Karpas-422 (cell line): ENCODE data around the gene KCNJ2. TPM values are rescaled to one million over a fixed set of nuclear protein-coding genes. Genes with fewer than 3 reads are reported as not detected.

Experiments used
- DNase-seq: peaks from one replicate; pipeline ENCODE4 v3.0.0-alpha.2; 2015
- H2AFZ ChIP-seq: fragments of 200-600 bp; sonication (generic); 2 replicates; pipeline ENCODE4 v1.6.1; 2014; ENCODE audit warnings: antibody characterized with exemption, low read length, mixed read lengths
- H3K27ac ChIP-seq: fragments of 200-600 bp; sonication (generic); 2 replicates; pipeline ENCODE4 v1.5.1; 2014; ENCODE audit warnings: mild to moderate bottlenecking, low read length, moderate library complexity
- H3K27me3 ChIP-seq: fragments of 200-600 bp; sonication (generic); 2 replicates; pipeline ENCODE4 v1.6.1; 2014; ENCODE audit warnings: low read length, mixed read lengths
- H3K36me3 ChIP-seq: fragments of 200-600 bp; sonication (generic); 2 replicates; pipeline ENCODE4 v1.6.1; 2014; ENCODE audit warnings: low read length, mixed read lengths; ENCODE audit not compliant: insufficient read depth
- H3K4me1 ChIP-seq: fragments of 200-600 bp; sonication (generic); 2 replicates; pipeline ENCODE4 v1.6.1; 2014; ENCODE audit warnings: mild to moderate bottlenecking, low read length, mixed read lengths
- H3K4me2 ChIP-seq: fragments of 200-600 bp; sonication (generic); 2 replicates; pipeline ENCODE4 v1.6.1; 2014; ENCODE audit warnings: low read length, low read depth, mild to moderate bottlenecking; ENCODE audit not compliant: poor library complexity, severe bottlenecking
- H3K4me3 ChIP-seq: fragments of 200-600 bp; sonication (generic); 2 replicates; pipeline ENCODE4 v1.5.1; 2014; ENCODE audit warnings: mild to moderate bottlenecking, antibody characterized with exemption, low read length, mixed read lengths
- H3K79me2 ChIP-seq: fragments of 200-600 bp; sonication (generic); 2 replicates; pipeline ENCODE4 v1.6.1; 2014; ENCODE audit warnings: mild to moderate bottlenecking, low read length, mixed read lengths
- H3K9ac ChIP-seq: fragments of 200-600 bp; sonication (generic); 2 replicates; pipeline ENCODE4 v1.6.0; 2014; ENCODE audit warnings: low read length
- H3K9me2 ChIP-seq: fragments of 200-600 bp; sonication (generic), shearing (Covaris generic); replicated peaks from 2 replicates; pipeline ENCODE4 v1.6.0; 2014; ENCODE audit warnings: mild to moderate bottlenecking, low read length, moderate library complexity; ENCODE audit not compliant: insufficient read depth
- H3K9me3 ChIP-seq: fragments of 300-700, 200-600 bp; sonication (generic); 2 replicates; pipeline ENCODE4 v1.6.1; 2014; ENCODE audit warnings: low read length, mixed read lengths
- H4K20me1 ChIP-seq: fragments of 200-600 bp; sonication (generic); 2 replicates; pipeline ENCODE4 v1.6.1; 2014; ENCODE audit warnings: mild to moderate bottlenecking, antibody characterized with exemption, low read length, low read depth; ENCODE audit not compliant: insufficient read depth
- total RNA-seq: library from RNA; depleted of rRNA; stranded (reverse); fragments of >200 nt; shearing (Covaris generic); gene quantifications from 2 replicates; pipeline ENCODE4 v1.2.3, GENCODE V29; 2014; ENCODE audit warnings: low replicate concordance; rRNA removed

KCNJ2 gene
- not detected in 2 replicates for total RNA-seq

GRCh38 chr17:70168977-70169708, at the start of gene KCNJ2:
TSS of gene KCNJ2 (plus strand) at chr17:70169532. CDS start at chr17:70175040, 5,508 bp downstream.
- Histone ChIP-seq H2AFZ (no peak within 1 kb of the TSS), H3K4me1 (peaks cover 18% of the 10 kb centered on the region), H3K9me2 (no peaks in the 10 kb centered on the region), H3K27me3 (no peaks in the 10 kb centered on the region), H3K79me2 (no peaks in the 10 kb centered on the region), H3K27ac (no peak within 1 kb of the TSS), H3K36me3 (no peaks in the 10 kb centered on the region), H4K20me1 (no peaks in the 10 kb centered on the region), H3K4me2 (peak within 1 kb of the TSS; percentile 51), H3K4me3 (no peak within 1 kb of the TSS), H3K9me3 (no peaks in the 10 kb centered on the region), H3K9ac (no peak within 1 kb of the TSS)
- peak; percentile 79 for DNase-seq

DNA sequence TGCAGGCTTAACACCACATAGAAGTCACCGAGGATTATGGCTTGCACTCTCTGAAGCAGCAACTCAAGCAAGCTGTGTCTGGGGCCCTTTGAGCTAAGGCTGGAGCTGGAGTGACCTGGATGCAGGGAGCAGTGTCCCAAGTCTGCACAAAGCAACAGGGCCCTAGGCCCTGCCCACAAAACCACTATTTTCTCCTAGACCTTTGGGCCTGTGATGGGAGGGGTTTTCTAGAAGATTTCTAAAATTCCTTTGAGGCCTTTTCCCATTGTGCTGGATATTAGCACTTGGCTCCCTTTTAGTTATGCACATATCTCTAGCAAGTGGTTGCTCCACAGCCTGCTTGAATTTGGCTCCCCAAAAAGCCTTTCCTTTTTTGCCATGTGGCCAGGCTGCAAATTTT, 49.8 kb upstream of the KCNJ2 start:
- Histone ChIP-seq H3K27me3 (no peaks in the 10 kb centered on the region), H3K9ac (no peak overlapping the region), H3K4me1 (peaks cover 46% of the 10 kb centered on the region), H3K27ac (no peak overlapping the region), H3K4me2 (peak overlapping the region; percentile 58), H4K20me1 (no peaks in the 10 kb centered on the region), H3K4me3 (peak overlapping the region; percentile 31; the same call in 1 of the 2 replicates), H3K9me2 (no peaks in the 10 kb centered on the region), H3K9me3 (no peaks in the 10 kb centered on the region), H3K36me3 (no peaks in the 10 kb centered on the region), H3K79me2 (no peaks in the 10 kb centered on the region), H2AFZ (no peak overlapping the region)
- no peak for DNase-seq

DNA sequence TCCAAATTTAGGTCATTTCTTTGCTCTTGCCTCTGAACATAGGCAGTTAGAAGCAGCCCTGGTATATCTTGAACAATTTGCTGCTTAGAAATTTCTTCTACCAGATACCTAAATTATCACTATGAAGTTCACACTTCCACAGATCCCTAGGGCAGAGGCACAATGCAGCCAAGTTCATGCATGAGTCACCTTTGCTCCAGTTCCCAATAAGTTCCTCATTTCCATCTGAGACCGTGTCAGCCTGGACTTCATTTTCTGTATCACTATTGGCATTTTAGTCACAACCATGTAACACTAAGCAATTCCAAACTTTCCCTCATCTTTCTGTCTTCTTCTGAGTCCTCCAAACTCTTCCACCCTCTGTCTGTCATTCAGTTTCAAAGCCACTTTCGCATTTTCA, 49.3 kb upstream of the KCNJ2 start:
- Histone ChIP-seq H3K4me1 (peaks cover 47% of the 10 kb centered on the region), H3K79me2 (no peaks in the 10 kb centered on the region), H3K9ac (peak overlapping the region; percentile 3; the same call in 1 of the 2 replicates), H2AFZ (peak overlapping the region; percentile 63; the same call in 1 of the 2 replicates), H3K9me3 (no peaks in the 10 kb centered on the region), H3K9me2 (no peaks in the 10 kb centered on the region), H3K27me3 (no peaks in the 10 kb centered on the region), H3K4me3 (peak overlapping the region; percentile 31; the same call in 1 of the 2 replicates), H4K20me1 (no peaks in the 10 kb centered on the region), H3K4me2 (peak overlapping the region; percentile 58), H3K36me3 (no peaks in the 10 kb centered on the region), H3K27ac (peak overlapping the region; percentile 44; the same call in 1 of the 2 replicates)
- DNase-seq: no peak

DNA sequence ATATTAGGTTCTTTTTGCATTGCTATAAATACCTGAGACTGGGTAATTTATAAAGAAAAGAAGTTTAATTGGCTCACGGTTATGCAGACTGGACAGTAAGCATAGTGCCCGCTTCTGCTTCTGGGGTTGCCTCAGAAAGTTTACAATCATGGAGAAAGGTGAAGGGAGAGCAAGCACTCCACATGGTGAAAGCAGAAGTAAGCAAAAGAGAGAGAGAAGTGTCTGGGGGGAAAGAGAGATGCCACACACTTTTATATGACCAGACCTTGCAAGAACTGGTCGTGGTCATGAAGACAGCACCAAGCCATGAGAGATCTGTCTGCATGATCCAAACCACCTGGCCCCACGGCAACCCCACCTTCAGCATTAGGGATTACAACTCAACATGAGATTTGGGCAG, 48.9 kb upstream of the KCNJ2 start:
- H3K4me1 ChIP-seq: peaks cover 47% of the 10 kb centered on the region
- H3K27ac ChIP-seq: peak overlapping the region; percentile 44
- H3K4me2 ChIP-seq: peak overlapping the region; percentile 58
- H3K9me2 ChIP-seq: no peaks in the 10 kb centered on the region
- H3K9me3 ChIP-seq: no peaks in the 10 kb centered on the region
- H3K79me2 ChIP-seq: no peaks in the 10 kb centered on the region
- no peaks in the 10 kb centered on the region for H4K20me1 ChIP-seq
- H3K4me3 ChIP-seq: peak overlapping the region; percentile 31; the same call in 1 of the 2 replicates
- no peaks in the 10 kb centered on the region for H3K27me3 ChIP-seq
- H2AFZ ChIP-seq: peak overlapping the region; percentile 63; the same call in 1 of the 2 replicates
- peak overlapping the region; percentile 3; the same call in 1 of the 2 replicates for H3K9ac ChIP-seq
- peak; percentile 66 for DNase-seq
- H3K36me3 ChIP-seq: no peaks in the 10 kb centered on the region

GRCh38 chr17:70121126-70121525, 48.2 kb upstream of the KCNJ2 start:
- H3K9ac ChIP-seq: no peak overlapping the region
- H3K9me3 ChIP-seq: no peaks in the 10 kb centered on the region
- no peaks in the 10 kb centered on the region for H3K27me3 ChIP-seq
- no peaks in the 10 kb centered on the region for H3K79me2 ChIP-seq
- H3K4me2 ChIP-seq: peak overlapping the region; percentile 58
- no peaks in the 10 kb centered on the region for H3K36me3 ChIP-seq
- H4K20me1 ChIP-seq: no peaks in the 10 kb centered on the region
- H3K9me2 ChIP-seq: no peaks in the 10 kb centered on the region
- peaks cover 47% of the 10 kb centered on the region for H3K4me1 ChIP-seq
- no peak overlapping the region for H3K4me3 ChIP-seq
- no peak for DNase-seq
- H3K27ac ChIP-seq: peak overlapping the region; percentile 21; the same call in 1 of the 2 replicates
- H2AFZ ChIP-seq: peak overlapping the region; percentile 63; the same call in 1 of the 2 replicates

GRCh38 chr17:70123193-70123592, 46.1 kb upstream of the KCNJ2 start:
- H3K9me3 ChIP-seq: no peaks in the 10 kb centered on the region
- H3K4me3 ChIP-seq: no peak overlapping the region
- H3K4me2 ChIP-seq: peak overlapping the region; percentile 18
- H3K79me2 ChIP-seq: no peaks in the 10 kb centered on the region
- H4K20me1 ChIP-seq: no peaks in the 10 kb centered on the region
- peak overlapping the region; percentile 4; the same call in 1 of the 2 replicates for H2AFZ ChIP-seq
- DNase-seq: peak; percentile 65
- peaks cover 47% of the 10 kb centered on the region for H3K4me1 ChIP-seq
- no peaks in the 10 kb centered on the region for H3K36me3 ChIP-seq
- H3K9ac ChIP-seq: no peak overlapping the region
- H3K27ac ChIP-seq: no peak overlapping the region
- no peaks in the 10 kb centered on the region for H3K9me2 ChIP-seq
- H3K27me3 ChIP-seq: no peaks in the 10 kb centered on the region

- Histone ChIP-seq H3K79me2 (no peaks in the 10 kb centered on the region), H3K36me3 (no peaks in the 10 kb centered on the region), H3K9me3 (no peaks in the 10 kb centered on the region), H3K27me3 (no peaks in the 10 kb centered on the region), H2AFZ (0 out of 2 replicates have a peak overlapping the region, but pooled peaks have one; percentile 7), H3K27ac (no peak overlapping the region), H3K4me2 (no peak overlapping the region), H3K4me1 (peaks cover 42% of the 10 kb centered on the region), H4K20me1 (no peaks in the 10 kb centered on the region), H3K9me2 (no peaks in the 10 kb centered on the region), H3K4me3 (no peak overlapping the region), H3K9ac (no peak overlapping the region)
- DNase-seq: no peak
Measured at GRCh38 chr17:70124723-70125122, 44.6 kb upstream of the KCNJ2 start.

- DNase-seq: no peak
- Histone ChIP-seq H3K27ac (no peak overlapping the region), H2AFZ (peak overlapping the region; percentile 69; the same call in 1 of the 2 replicates), H3K4me2 (no peak overlapping the region), H3K27me3 (no peaks in the 10 kb centered on the region), H3K4me3 (no peak overlapping the region), H3K9me3 (no peaks in the 10 kb centered on the region), H4K20me1 (no peaks in the 10 kb centered on the region), H3K79me2 (no peaks in the 10 kb centered on the region), H3K9me2 (no peaks in the 10 kb centered on the region), H3K4me1 (peaks cover 21% of the 10 kb centered on the region), H3K36me3 (no peaks in the 10 kb centered on the region), H3K9ac (no peak overlapping the region)
Measured at GRCh38 chr17:70127221-70127873, 42.0 kb upstream of the KCNJ2 start.
